ENCODE results near the gene AHNAK2. TPM values are rescaled to one million over a fixed set of nuclear protein-coding genes. Genes with fewer than 3 reads are reported as not detected.

Gene AHNAK2
- total RNA-seq, 1 experiment from 2014 or later, result 45.0 TPM

- intact Hi-C loops (cut with micrococcal nuclease), result loop anchor here (1.0 to 10.0 kb wide), 3 partner anchors 36 to 195 kb away; partner anchors contain the start of gene JAG2
- BruUV-seq (replicated peaks), result TSS peak; percentile 40
- DNase-seq (ENCODE audit: low read depth, low spot score) (no peak), ATAC-seq (no peak)
- H4K20me1 ChIP-seq (ENCODE audit: insufficient read depth), result no peaks in the 10 kb centered on the region
- H3K4me1 ChIP-seq (ENCODE audit: control insufficient read depth in 1 of 2, insufficient read depth in 2 of 2, low read length in 2 of 2), result peaks cover 65 to 85% of the 10 kb centered on the region in 2 experiments
- peak overlapping the region; percentile 80 for H3K9ac ChIP-seq (ENCODE audit: low read length)
- TF ChIP-seq CBX3 (IDR thresholded peaks at IDR 0.05; ENCODE audit: low read depth) (no peak), EZH2phosphoT487 (IDR thresholded peaks at IDR 0.05; ENCODE audit: borderline replicate concordance) (no peak), ATF3 (IDR thresholded peaks at IDR 0.05) (no peak)
- H3K9me3 ChIP-seq (ENCODE audit: control insufficient read depth in 1 of 2, insufficient read depth in 1 of 2, low read depth in 1 of 2, low read length in 2 of 2), result no peaks in the 10 kb centered on the region
- no peaks in the 10 kb centered on the region for H3K9me2 ChIP-seq (ENCODE audit: insufficient read depth)
- ChIA-PET RAD21 (ENCODE audit: low non-redundant PET in 1 of 2, low total read pairs in 2 of 2, uncharacterized antibody in 2 of 2, unreplicated experiment in 2 of 2) (interaction anchor here in 1 of 2 experiments (0.8 kb wide), 1 partner anchor 73 kb away, joined by 4 read pairs; no protein-coding TSS in a partner anchor), CTCF (interaction anchor here (0.8 to 0.9 kb wide), 3 partner anchors 36 to 76 kb away, joined by 3 read pairs; no protein-coding TSS in a partner anchor), POLR2A (interaction anchor here (0.6 to 1.0 kb wide), 3 partner anchors 9 to 522 kb away, joined by 3 to 5 read pairs (median 4); partner anchors contain the start of gene CDCA4)
- peak overlapping the region; percentile 61 to 68 for H3K4me3 ChIP-seq (replicated peaks in 1 of 2; ENCODE audit: low read depth in 1 of 2, low read length in 2 of 2)
- no peaks in the 10 kb centered on the region for H3K36me3 ChIP-seq (ENCODE audit: control insufficient read depth in 1 of 2, insufficient read depth in 2 of 2, low read length in 2 of 2)
- H3K4me2 ChIP-seq (ENCODE audit: low read length), result peak overlapping the region; percentile 90
- H3K79me2 ChIP-seq (ENCODE audit: insufficient read depth, low read length), result no peaks in the 10 kb centered on the region
- H3K27ac ChIP-seq (ENCODE audit: low read depth, low read length), result peak overlapping the region; percentile 98
- no peaks in the 10 kb centered on the region for H3K27me3 ChIP-seq (ENCODE audit: insufficient read depth, low read length)
- H2AFZ ChIP-seq (ENCODE audit: low read depth, low read length, poor library complexity, severe bottlenecking), result no peak overlapping the region
Observed at GRCh38 chr14:104969741-104970230, 8.4 kb downstream of the AHNAK2 start.

- RAD21 ChIA-PET (ENCODE audit: low non-redundant PET in 1 of 2, low total read pairs in 2 of 2, uncharacterized antibody in 2 of 2, unreplicated experiment in 2 of 2), result no interaction called here
- H3K4me1 ChIP-seq (ENCODE audit: control insufficient read depth in 1 of 2, insufficient read depth in 2 of 2, low read length in 2 of 2), result peaks cover 55 to 75% of the 10 kb centered on the region in 2 experiments
- TF ChIP-seq ZBTB33 (IDR thresholded peaks at IDR 0.05; ENCODE audit: extremely low read depth, insufficient replicate concordance, low read length) (no peak), REST (IDR thresholded peaks at IDR 0.05; ENCODE audit: low read depth) (no peak), EZH2phosphoT487 (IDR thresholded peaks at IDR 0.05; ENCODE audit: borderline replicate concordance) (no peak), POLR2AphosphoS5 (IDR thresholded peaks at IDR 0.05; ENCODE audit: low read depth, low read length) (peak; percentile 31; the same call in 1 of the 2 replicates)
- TF ChIP-seq, protein P1, sequence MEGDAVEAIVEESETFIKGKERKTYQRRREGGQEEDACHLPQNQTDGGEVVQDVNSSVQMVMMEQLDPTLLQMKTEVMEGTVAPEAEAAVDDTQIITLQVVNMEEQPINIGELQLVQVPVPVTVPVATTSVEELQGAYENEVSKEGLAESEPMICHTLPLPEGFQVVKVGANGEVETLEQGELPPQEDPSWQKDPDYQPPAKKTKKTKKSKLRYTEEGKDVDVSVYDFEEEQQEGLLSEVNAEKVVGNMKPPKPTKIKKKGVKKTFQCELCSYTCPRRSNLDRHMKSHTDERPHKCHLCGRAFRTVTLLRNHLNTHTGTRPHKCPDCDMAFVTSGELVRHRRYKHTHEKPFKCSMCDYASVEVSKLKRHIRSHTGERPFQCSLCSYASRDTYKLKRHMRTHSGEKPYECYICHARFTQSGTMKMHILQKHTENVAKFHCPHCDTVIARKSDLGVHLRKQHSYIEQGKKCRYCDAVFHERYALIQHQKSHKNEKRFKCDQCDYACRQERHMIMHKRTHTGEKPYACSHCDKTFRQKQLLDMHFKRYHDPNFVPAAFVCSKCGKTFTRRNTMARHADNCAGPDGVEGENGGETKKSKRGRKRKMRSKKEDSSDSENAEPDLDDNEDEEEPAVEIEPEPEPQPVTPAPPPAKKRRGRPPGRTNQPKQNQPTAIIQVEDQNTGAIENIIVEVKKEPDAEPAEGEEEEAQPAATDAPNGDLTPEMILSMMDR (IDR thresholded peaks at IDR 0.05 in 2 of 3, conservative IDR thresholded peaks at IDR 0.05 in 1 of 3; ENCODE audit: borderline replicate concordance in 1 of 3, insufficient read depth in 1 of 3, low read depth in 2 of 3, low read length in 2 of 3), result no peak
Observed at GRCh38 chr14:104968541-104969401, 9.4 kb downstream of the AHNAK2 start.

More at GRCh38 chr14:104968541-104969401, 9.4 kb downstream of the AHNAK2 start:
- ATAC-seq (no peak), DNase-seq (ENCODE audit: low read depth, low spot score) (no peak)
- Histone ChIP-seq H3K27me3 (ENCODE audit: insufficient read depth, low read length) (no peaks in the 10 kb centered on the region), H4K20me1 (ENCODE audit: insufficient read depth) (no peaks in the 10 kb centered on the region), H2AFZ (ENCODE audit: low read depth, low read length, poor library complexity, severe bottlenecking) (no peak overlapping the region), H3K4me3 (replicated peaks in 1 of 2; ENCODE audit: low read depth in 1 of 2, low read length in 2 of 2) (peak overlapping the region; percentile 61 to 68), H3K9ac (ENCODE audit: low read length) (peak overlapping the region; percentile 80), H3K36me3 (ENCODE audit: control insufficient read depth in 1 of 2, insufficient read depth in 2 of 2, low read length in 2 of 2) (no peaks in the 10 kb centered on the region; a peak in 1 of 4 replicates), H3K9me3 (ENCODE audit: control insufficient read depth in 1 of 2, insufficient read depth in 1 of 2, low read depth in 1 of 2, low read length in 2 of 2) (no peaks in the 10 kb centered on the region), H3K9me2 (ENCODE audit: insufficient read depth) (no peaks in the 10 kb centered on the region), H3K4me2 (ENCODE audit: low read length) (peak overlapping the region; percentile 90), H3K27ac (ENCODE audit: low read depth, low read length) (peak overlapping the region; percentile 98), H3K79me2 (ENCODE audit: insufficient read depth, low read length) (no peaks in the 10 kb centered on the region)
- ChIA-PET POLR2A (no interaction called here), CTCF (interaction anchor here (0.9 kb wide), 1 partner anchor 35 kb away, joined by 3 read pairs; no protein-coding TSS in a partner anchor)
- BruUV-seq (replicated peaks), result no TSS peak
- intact Hi-C loops (cut with micrococcal nuclease), result no loop called here

All from HCT116 (cell line).